SJCRH30 (cell line): ENCODE data around the gene GSX1. TPM values are rescaled to one million over a fixed set of nuclear protein-coding genes. Genes with fewer than 3 reads are reported as not detected.
"Not testable (repeated sequence)": the region's sequence is repeated elsewhere in the genome, so short reads cannot be mapped to it uniquely, and the experiment has no call there.

Source experiments
- DNase-seq, 2 experiments: peaks; one replicate each; pipeline ENCODE4 v3.0.0-alpha.2; 2015 to 2020
- H3K27ac ChIP-seq: fragments of 250-450 bp; sonication (Bioruptor Pico); 2 replicates; pipeline ENCODE4 v1.5.1; 2020; ENCODE audit warnings: mild to moderate bottlenecking, moderate library complexity
- H3K27me3 ChIP-seq: fragments of 250-450 bp; sonication (Bioruptor Pico); 2 replicates; pipeline ENCODE4 v1.5.1; 2020; ENCODE audit warnings: mild to moderate bottlenecking, moderate library complexity
- H3K36me3 ChIP-seq: fragments of 250-450 bp; sonication (Bioruptor Pico); 2 replicates; pipeline ENCODE4 v1.5.1; 2020; ENCODE audit warnings: mild to moderate bottlenecking, moderate library complexity
- H3K4me1 ChIP-seq: fragments of 250-450 bp; sonication (Bioruptor Pico); 2 replicates; pipeline ENCODE4 v1.5.1; 2020; ENCODE audit warnings: mild to moderate bottlenecking, moderate library complexity
- H3K4me3 ChIP-seq: fragments of 250-450 bp; sonication (Bioruptor Pico); 2 replicates; pipeline ENCODE4 v1.5.1; 2020; ENCODE audit warnings: mild to moderate bottlenecking, moderate library complexity
- H3K9me3 ChIP-seq: fragments of 250-450 bp; sonication (Bioruptor Pico); replicated peaks from 2 replicates; pipeline ENCODE4 v1.5.1; 2020; ENCODE audit warnings: mild to moderate bottlenecking, moderate library complexity
- total RNA-seq: library from RNA; depleted of rRNA; stranded (reverse); fragments of >200 nt; shearing (Covaris generic); gene quantifications from 2 replicates; pipeline ENCODE4 v1.2.3, GENCODE V29; 2014; rRNA removed

Gene GSX1
- total RNA-seq, result not detected in 2 replicates

DNA sequence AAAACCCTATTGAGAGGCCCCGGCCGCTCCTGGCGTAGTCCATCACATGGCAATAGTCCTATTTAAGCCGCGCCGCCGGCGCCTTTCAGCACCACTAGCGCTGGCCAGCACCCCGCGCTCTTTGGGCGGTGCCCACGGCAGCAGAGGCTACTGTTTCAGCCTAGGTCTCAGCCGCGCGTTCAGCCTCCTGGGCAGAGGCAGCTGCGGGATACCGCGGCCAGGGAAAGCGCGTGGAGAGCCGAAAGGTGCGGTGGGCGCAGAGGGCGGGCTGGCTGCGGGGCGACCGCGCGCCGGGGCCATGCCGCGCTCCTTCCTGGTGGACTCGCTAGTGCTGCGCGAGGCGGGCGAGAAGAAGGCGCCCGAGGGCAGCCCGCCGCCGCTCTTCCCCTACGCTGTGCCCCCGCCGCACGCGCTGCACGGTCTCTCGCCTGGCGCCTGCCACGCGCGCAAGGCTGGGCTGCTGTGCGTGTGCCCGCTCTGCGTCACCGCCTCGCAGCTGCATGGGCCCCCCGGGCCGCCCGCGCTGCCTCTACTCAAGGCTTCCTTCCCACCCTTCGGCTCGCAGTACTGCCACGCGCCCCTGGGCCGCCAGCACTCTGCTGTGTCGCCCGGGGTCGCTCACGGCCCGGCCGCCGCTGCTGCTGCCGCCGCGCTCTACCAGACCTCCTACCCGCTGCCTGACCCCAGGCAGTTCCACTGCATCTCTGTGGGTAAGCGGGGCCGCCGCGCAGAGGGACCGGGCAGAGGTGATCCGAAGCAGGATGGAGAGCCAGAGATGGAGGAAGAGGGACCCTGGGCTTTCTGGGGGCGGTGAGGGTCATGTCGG lies at the start of gene GSX1:
TSS of gene GSX1 (plus strand) at position 91 of the 826 bp plus-strand sequence. CDS start at position 299, 208 bp downstream.
- Histone ChIP-seq H3K4me1 (no peaks in the 10 kb centered on the region), H3K27ac (no peak within 1 kb of the TSS), H3K27me3 (no peaks in the 10 kb centered on the region), H3K4me3 (no peak within 1 kb of the TSS), H3K36me3 (no peaks in the 10 kb centered on the region), H3K9me3 (no peaks in the 10 kb centered on the region)
- no peak for DNase-seq

- H3K9me3 ChIP-seq, result no peaks in the 10 kb centered on the region
- H3K27me3 ChIP-seq, result peaks cover 18% of the 10 kb centered on the region; the same call in 1 of the 2 replicates
- H3K36me3 ChIP-seq, result no peaks in the 10 kb centered on the region
- H3K27ac ChIP-seq, result no peak overlapping the region
- no peak for DNase-seq
- no peaks in the 10 kb centered on the region for H3K4me1 ChIP-seq
- no peak overlapping the region for H3K4me3 ChIP-seq
Measured at GRCh38 chr13:27744801-27745200, 47.5 kb upstream of the GSX1 start.

DNA sequence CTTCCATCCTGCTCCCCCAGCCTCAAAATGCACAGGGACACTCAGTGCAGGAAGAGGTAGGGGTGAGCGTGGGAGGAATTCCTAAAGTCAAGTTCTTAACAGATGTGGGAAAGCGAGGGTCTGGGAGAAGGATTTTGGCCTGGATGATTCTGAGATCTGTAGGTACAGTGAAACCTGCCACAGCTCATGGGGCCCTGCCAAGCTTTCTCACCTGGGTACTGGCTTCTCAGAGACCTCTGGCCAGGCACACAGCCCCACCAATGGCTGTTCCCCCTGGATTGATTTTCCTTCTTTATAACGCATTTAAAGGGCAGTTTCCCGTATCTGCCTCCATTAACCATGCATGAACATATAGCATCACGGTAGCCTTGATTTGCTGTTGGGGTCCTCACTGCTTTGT lies 47.0 kb upstream of the GSX1 start:
- H3K27ac ChIP-seq, result no peak overlapping the region
- peaks cover 18% of the 10 kb centered on the region; the same call in 1 of the 2 replicates for H3K27me3 ChIP-seq

GRCh38 chr13:27748143-27748542 lies 44.1 kb upstream of the GSX1 start:
- H3K27me3 ChIP-seq, result peaks cover 13% of the 10 kb centered on the region; the same call in 1 of the 2 replicates
- H3K36me3 ChIP-seq, H3K4me1 ChIP-seq, H3K9me3 ChIP-seq, DNase-seq, H3K27ac ChIP-seq, H3K4me3 ChIP-seq: not testable (repeated sequence)

More for the DNA sequence above, 47.0 kb upstream of the GSX1 start:
- no peak for DNase-seq
- no peak overlapping the region for H3K4me3 ChIP-seq
- H3K4me1 ChIP-seq, result no peaks in the 10 kb centered on the region
- no peaks in the 10 kb centered on the region for H3K9me3 ChIP-seq
- H3K36me3 ChIP-seq, result no peaks in the 10 kb centered on the region

DNA sequence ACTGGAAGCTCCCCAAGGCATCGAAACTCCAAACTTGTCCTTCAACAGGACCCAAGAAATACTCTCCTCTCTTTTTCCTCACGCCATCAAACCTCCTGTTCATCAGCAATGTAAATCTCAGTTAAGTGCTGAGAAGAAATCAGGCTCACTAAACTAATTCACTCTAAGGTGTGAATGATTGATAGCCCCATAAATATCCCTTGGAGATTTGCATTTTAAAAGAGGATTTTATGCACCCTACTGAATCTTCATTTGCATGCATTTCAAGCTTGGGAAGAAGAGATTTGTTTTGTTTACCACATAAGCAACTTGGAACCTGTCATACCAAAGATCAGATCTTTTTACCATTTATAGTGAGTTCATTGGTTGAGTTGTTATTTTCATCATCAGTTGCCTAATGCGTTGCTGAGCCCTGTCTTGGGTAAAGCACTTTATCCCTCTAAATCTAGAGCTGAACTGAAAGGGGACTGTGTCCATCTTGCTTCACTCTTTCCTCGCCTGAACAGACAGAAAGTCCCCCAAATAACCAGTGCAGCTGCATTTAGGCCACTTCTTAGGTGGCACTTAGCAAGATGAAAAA lies 40.2 kb upstream of the GSX1 start:
- no peaks in the 10 kb centered on the region for H3K36me3 ChIP-seq
- no peaks in the 10 kb centered on the region for H3K4me1 ChIP-seq
- no peaks in the 10 kb centered on the region for H3K27me3 ChIP-seq
- H3K27ac ChIP-seq, result no peak overlapping the region
- no peaks in the 10 kb centered on the region for H3K9me3 ChIP-seq
- DNase-seq, result no peak
- H3K4me3 ChIP-seq, result no peak overlapping the region

- H3K4me3 ChIP-seq, result no peak overlapping the region
- no peaks in the 10 kb centered on the region for H3K4me1 ChIP-seq
- H3K27me3 ChIP-seq, result no peaks in the 10 kb centered on the region
- no peak overlapping the region for H3K27ac ChIP-seq
- H3K36me3 ChIP-seq, result no peaks in the 10 kb centered on the region
- 0 out of 2 replicates have a peak, but pooled peaks cover 3% of the 10 kb centered on the region for H3K9me3 ChIP-seq
- DNase-seq, result no peak
Measured at GRCh38 chr13:27765650-27766049, 26.6 kb upstream of the GSX1 start.

GRCh38 chr13:27770809-27771208 lies 21.5 kb upstream of the GSX1 start:
- no peaks in the 10 kb centered on the region for H3K36me3 ChIP-seq
- no peak overlapping the region for H3K4me3 ChIP-seq
- H3K27me3 ChIP-seq, result peaks cover 10% of the 10 kb centered on the region
- DNase-seq, result peak in 1 of 2 experiments; percentile 53
- peaks cover 15% of the 10 kb centered on the region for H3K4me1 ChIP-seq
- no peak overlapping the region for H3K27ac ChIP-seq
- no peaks in the 10 kb centered on the region for H3K9me3 ChIP-seq

GRCh38 chr13:27772651-27773425 lies 19.4 kb upstream of the GSX1 start:
- DNase-seq, result peak; percentile 84 to 86
- peaks cover 10% of the 10 kb centered on the region for H3K27me3 ChIP-seq

GRCh38 chr13:27774169-27774568 lies 18.1 kb upstream of the GSX1 start:
- DNase-seq, result no peak
- peaks cover 10% of the 10 kb centered on the region for H3K27me3 ChIP-seq

More at GRCh38 chr13:27772651-27773425, 19.4 kb upstream of the GSX1 start:
- Histone ChIP-seq H3K4me1 (peaks cover 15% of the 10 kb centered on the region), H3K4me3 (no peak overlapping the region), H3K36me3 (no peaks in the 10 kb centered on the region), H3K9me3 (no peaks in the 10 kb centered on the region), H3K27ac (no peak overlapping the region)

GRCh38 chr13:27774651-27775050 lies 17.6 kb upstream of the GSX1 start:
- no peak for DNase-seq
- Histone ChIP-seq H3K36me3 (no peaks in the 10 kb centered on the region), H3K27ac (no peak overlapping the region), H3K27me3 (peaks cover 10% of the 10 kb centered on the region), H3K9me3 (no peaks in the 10 kb centered on the region), H3K4me3 (no peak overlapping the region), H3K4me1 (peaks cover 19% of the 10 kb centered on the region)

More at GRCh38 chr13:27774169-27774568, 18.1 kb upstream of the GSX1 start:
- peaks cover 15% of the 10 kb centered on the region for H3K4me1 ChIP-seq
- no peaks in the 10 kb centered on the region for H3K9me3 ChIP-seq
- no peaks in the 10 kb centered on the region for H3K36me3 ChIP-seq
- H3K4me3 ChIP-seq, result no peak overlapping the region
- H3K27ac ChIP-seq, result no peak overlapping the region

DNA sequence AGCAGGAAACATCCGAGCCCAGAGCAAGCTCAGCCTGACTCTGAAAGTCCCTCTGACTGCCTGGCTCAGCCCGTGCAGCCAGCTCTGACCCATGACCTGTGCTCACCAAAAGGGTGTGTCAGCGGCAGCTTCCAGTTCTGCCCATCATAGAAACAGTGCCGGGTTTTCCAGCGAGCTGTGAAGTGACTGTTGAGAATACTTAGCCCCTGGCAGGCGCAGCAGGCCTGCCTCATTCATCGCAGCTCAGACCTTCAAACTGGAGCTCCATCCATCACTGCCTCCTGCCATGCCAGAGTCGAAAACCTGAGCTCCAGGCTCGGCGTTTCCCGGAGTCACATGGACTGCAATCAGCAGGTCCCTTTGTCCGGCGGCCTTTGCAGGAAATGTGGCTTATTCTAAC lies 16.3 kb upstream of the GSX1 start:
- Histone ChIP-seq H3K27ac (no peak overlapping the region), H3K4me1 (peaks cover 21% of the 10 kb centered on the region), H3K27me3 (peaks cover 10% of the 10 kb centered on the region), H3K9me3 (no peaks in the 10 kb centered on the region), H3K36me3 (no peaks in the 10 kb centered on the region), H3K4me3 (no peak overlapping the region)
- DNase-seq, result no peak

- peaks cover 10% of the 10 kb centered on the region for H3K27me3 ChIP-seq
Measured at GRCh38 chr13:27782151-27782550, 10.1 kb upstream of the GSX1 start.

DNA sequence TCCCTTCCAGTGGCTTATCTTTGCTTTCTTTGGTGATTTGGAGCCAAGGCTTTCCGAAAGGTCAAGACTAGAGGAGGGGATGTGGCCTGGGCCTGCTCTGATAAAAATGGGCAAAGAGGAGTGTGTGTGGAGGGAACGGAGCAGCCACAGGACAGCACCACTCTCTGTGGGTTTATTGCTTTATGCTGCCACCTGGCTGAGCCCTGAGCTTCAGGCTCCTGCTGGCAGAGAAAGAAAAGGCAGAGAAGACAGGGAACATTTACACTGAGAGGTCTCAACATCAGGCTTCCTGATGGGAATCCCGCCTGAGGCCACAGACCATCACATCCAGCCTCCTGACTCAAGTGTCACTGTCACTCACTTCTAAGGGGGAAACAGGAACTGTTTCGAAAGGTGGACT lies 9.2 kb upstream of the GSX1 start:
- H3K36me3 ChIP-seq, result no peaks in the 10 kb centered on the region
- peaks cover 10% of the 10 kb centered on the region for H3K27me3 ChIP-seq
- 0 out of 2 replicates have a peak, but pooled peaks cover 8% of the 10 kb centered on the region for H3K9me3 ChIP-seq
- no peak overlapping the region for H3K4me3 ChIP-seq
- H3K27ac ChIP-seq, result no peak overlapping the region
- peaks cover 6% of the 10 kb centered on the region; the same call in 1 of the 2 replicates for H3K4me1 ChIP-seq
- peak in 1 of 2 experiments; percentile 48 for DNase-seq

More at GRCh38 chr13:27782151-27782550, 10.1 kb upstream of the GSX1 start:
- no peak for DNase-seq
- no peak overlapping the region for H3K27ac ChIP-seq
- H3K4me3 ChIP-seq, result no peak overlapping the region
- H3K9me3 ChIP-seq, result 0 out of 2 replicates have a peak, but pooled peaks cover 8% of the 10 kb centered on the region
- no peaks in the 10 kb centered on the region for H3K36me3 ChIP-seq
- peaks cover 6% of the 10 kb centered on the region; the same call in 1 of the 2 replicates for H3K4me1 ChIP-seq

- peaks cover 2% of the 10 kb centered on the region for H3K27me3 ChIP-seq
Measured at GRCh38 chr13:27788271-27788670, 4.0 kb upstream of the GSX1 start.

More at GRCh38 chr13:27788271-27788670, 4.0 kb upstream of the GSX1 start:
- H3K4me3 ChIP-seq, result no peak overlapping the region
- DNase-seq, result no peak
- H3K4me1 ChIP-seq, result no peaks in the 10 kb centered on the region
- H3K9me3 ChIP-seq, result 0 out of 2 replicates have a peak, but pooled peaks cover 8% of the 10 kb centered on the region
- H3K27ac ChIP-seq, result no peak overlapping the region
- no peaks in the 10 kb centered on the region for H3K36me3 ChIP-seq
